SU-DHL-6 (cell line): Measurements from ENCODE around the gene GPR68.

Source experiments
- H2AFZ ChIP-seq: fragments of 200-600 bp; sonication (generic); 2 replicates; pipeline ENCODE4 v1.6.1; 2014; ENCODE audit warnings: low read depth, mild to moderate bottlenecking, moderate library complexity, mixed read lengths, antibody characterized with exemption, low read length; ENCODE audit not compliant: severe bottlenecking
- H3F3A ChIP-seq: fragments of 200-600 bp; shearing (Covaris generic); 2 replicates; pipeline ENCODE4 v1.6.0; 2016; ENCODE audit warnings: antibody characterized with exemption, mild to moderate bottlenecking; ENCODE audit not compliant: insufficient read depth
- H3K27ac ChIP-seq: fragments of 200-600 bp; sonication (generic); 2 replicates; pipeline ENCODE4 v1.5.1; 2016; ENCODE audit warnings: low read depth, mild to moderate bottlenecking, low read length, moderate library complexity, mixed read lengths
- H3K27me3 ChIP-seq: fragments of 200-600 bp; sonication (generic), shearing (Covaris generic); 2 replicates; pipeline ENCODE4 v1.6.0; 2014; ENCODE audit warnings: mild to moderate bottlenecking, low read length
- H3K36me3 ChIP-seq: fragments of 200-600 bp; sonication (generic); 2 replicates; pipeline ENCODE4 v1.6.1; 2014; ENCODE audit warnings: mild to moderate bottlenecking, low read length, mixed read lengths
- H3K4me2 ChIP-seq: fragments of 300-600, 200-600 bp; shearing (Covaris generic), sonication (generic); 2 replicates; pipeline ENCODE4 v1.6.0; 2014; ENCODE audit warnings: low read length, low read depth, mild to moderate bottlenecking; ENCODE audit not compliant: poor library complexity, severe bottlenecking
- H3K4me3 ChIP-seq: fragments of 200-600 bp; sonication (generic); 2 replicates; pipeline ENCODE4 v1.5.1; 2014; ENCODE audit warnings: antibody characterized with exemption, low read length, mild to moderate bottlenecking, mixed read lengths; ENCODE audit not compliant: insufficient read depth, poor library complexity, severe bottlenecking
- H3K79me2 ChIP-seq: fragments of 200-600 bp; sonication (generic); 2 replicates; pipeline ENCODE4 v1.6.1; 2014; ENCODE audit warnings: mild to moderate bottlenecking, low read length, moderate library complexity; ENCODE audit not compliant: insufficient read depth
- H3K9ac ChIP-seq: fragments of 200-600 bp; sonication (generic); 2 replicates; pipeline ENCODE4 v1.7.0; 2014; ENCODE audit warnings: mild to moderate bottlenecking, low read length
- H3K9me2 ChIP-seq: fragments of 200-600 bp; sonication (generic); replicated peaks from 2 replicates; pipeline ENCODE4 v1.6.1; 2014; ENCODE audit warnings: low read length; ENCODE audit not compliant: insufficient read depth
- H3K9me3 ChIP-seq: fragments of 200-600 bp; sonication (generic); 2 replicates; pipeline ENCODE4 v1.6.1; 2014; ENCODE audit warnings: low read length, mixed read lengths; ENCODE audit not compliant: insufficient read depth
- H4K20me1 ChIP-seq: fragments of 200-600 bp; sonication (generic); 2 replicates; pipeline ENCODE4 v1.6.1; 2014; ENCODE audit warnings: low read depth, mild to moderate bottlenecking, antibody characterized with exemption, low read length, moderate library complexity, mixed read lengths
- CTCF ChIP-seq: fragments of 200-600 bp; sonication (generic); IDR thresholded peaks from one replicate; pipeline ENCODE4 v1.5.1; 2017; ENCODE audit warnings: antibody characterized with exemption, mild to moderate bottlenecking, low read length, moderate library complexity; ENCODE audit not compliant: insufficient read depth, poor library complexity, severe bottlenecking
- EZH2phosphoT487 ChIP-seq: fragments of 200-600 bp; sonication (generic), shearing (Covaris generic); conservative IDR thresholded peaks from 2 replicates; pipeline ENCODE4 v1.6.1; 2018; ENCODE audit warnings: mild to moderate bottlenecking, antibody characterized with exemption, low read length, moderate library complexity, mixed read lengths

Gene GPR68

GRCh38 chr14:91272341-91273272 lies 28.1 kb upstream of the GPR68 start:
- no peak overlapping the region for H3K27ac ChIP-seq
- H3K27me3 ChIP-seq: no peaks in the 10 kb centered on the region
- no peaks in the 10 kb centered on the region for H3K9me3 ChIP-seq
- H3K4me2 ChIP-seq: no peak overlapping the region
- H2AFZ ChIP-seq: no peak overlapping the region
- no peaks in the 10 kb centered on the region for H3K9me2 ChIP-seq
- peaks cover 12% of the 10 kb centered on the region; the same call in 1 of the 2 replicates for H3K36me3 ChIP-seq
- no peak overlapping the region for H3K4me3 ChIP-seq
- no peak overlapping the region for H3K9ac ChIP-seq
- H3K79me2 ChIP-seq: no peaks in the 10 kb centered on the region
- TF ChIP-seq EZH2phosphoT487: no peak
- TF ChIP-seq CTCF: no peak
- H4K20me1 ChIP-seq: no peaks in the 10 kb centered on the region; the same call in 1 of the 2 replicates
- 0 out of 2 replicates have a peak, but pooled peaks cover 5% of the 10 kb centered on the region for H3F3A ChIP-seq

- H3K9me2 ChIP-seq: no peaks in the 10 kb centered on the region
- H3K79me2 ChIP-seq: no peaks in the 10 kb centered on the region
- no peak overlapping the region for H3K27ac ChIP-seq
- no peak overlapping the region for H2AFZ ChIP-seq
- no peaks in the 10 kb centered on the region; the same call in 1 of the 2 replicates for H4K20me1 ChIP-seq
- H3K9me3 ChIP-seq: no peaks in the 10 kb centered on the region
- no peak overlapping the region for H3K4me3 ChIP-seq
- no peak overlapping the region for H3K4me2 ChIP-seq
- TF ChIP-seq EZH2phosphoT487 (no peak), CTCF (no peak)
- peaks cover 8% of the 10 kb centered on the region; the same call in 1 of the 2 replicates for H3K36me3 ChIP-seq
- no peaks in the 10 kb centered on the region for H3K27me3 ChIP-seq
- peaks cover 10% of the 10 kb centered on the region for H3F3A ChIP-seq
- no peak overlapping the region for H3K9ac ChIP-seq
Measured at GRCh38 chr14:91271639-91272038, 27.1 kb upstream of the GPR68 start.

- Histone ChIP-seq H4K20me1 (no peaks in the 10 kb centered on the region; the same call in 1 of the 2 replicates), H3K9ac (no peak overlapping the region), H3F3A (peaks cover 17% of the 10 kb centered on the region), H3K4me2 (no peak overlapping the region), H3K9me3 (no peaks in the 10 kb centered on the region), H3K4me3 (no peak overlapping the region), H3K79me2 (no peaks in the 10 kb centered on the region), H2AFZ (no peak overlapping the region), H3K36me3 (0 out of 2 replicates have a peak, but pooled peaks cover 6% of the 10 kb centered on the region), H3K27me3 (no peaks in the 10 kb centered on the region), H3K9me2 (no peaks in the 10 kb centered on the region), H3K27ac (no peak overlapping the region)
- TF ChIP-seq EZH2phosphoT487: no peak
- no peak for TF ChIP-seq CTCF
Measured at GRCh38 chr14:91270619-91271018, 26.1 kb upstream of the GPR68 start.
